A673 (cell line): ENCODE data around the gene EMP2.

Source experiments
- EZH2 ChIP-seq: fragments of 200-600 bp; sonication (generic); IDR thresholded peaks from 2 replicates; pipeline ENCODE4 v1.6.1; 2017; ENCODE audit warnings: borderline replicate concordance, low read depth, mild to moderate bottlenecking, mixed read lengths, antibody characterized with exemption, low read length; ENCODE audit not compliant: poor library complexity, severe bottlenecking
- TF ChIP-seq, protein P1 (sequence below): fragments of 300-800, 200-600 bp; sonication (generic); conservative IDR thresholded peaks from 2 replicates; pipeline ENCODE4 v1.5.1; 2017; ENCODE audit warnings: low read depth, mild to moderate bottlenecking, antibody characterized with exemption, low read length, moderate library complexity, mixed read lengths

- TF ChIP-seq, protein P1, sequence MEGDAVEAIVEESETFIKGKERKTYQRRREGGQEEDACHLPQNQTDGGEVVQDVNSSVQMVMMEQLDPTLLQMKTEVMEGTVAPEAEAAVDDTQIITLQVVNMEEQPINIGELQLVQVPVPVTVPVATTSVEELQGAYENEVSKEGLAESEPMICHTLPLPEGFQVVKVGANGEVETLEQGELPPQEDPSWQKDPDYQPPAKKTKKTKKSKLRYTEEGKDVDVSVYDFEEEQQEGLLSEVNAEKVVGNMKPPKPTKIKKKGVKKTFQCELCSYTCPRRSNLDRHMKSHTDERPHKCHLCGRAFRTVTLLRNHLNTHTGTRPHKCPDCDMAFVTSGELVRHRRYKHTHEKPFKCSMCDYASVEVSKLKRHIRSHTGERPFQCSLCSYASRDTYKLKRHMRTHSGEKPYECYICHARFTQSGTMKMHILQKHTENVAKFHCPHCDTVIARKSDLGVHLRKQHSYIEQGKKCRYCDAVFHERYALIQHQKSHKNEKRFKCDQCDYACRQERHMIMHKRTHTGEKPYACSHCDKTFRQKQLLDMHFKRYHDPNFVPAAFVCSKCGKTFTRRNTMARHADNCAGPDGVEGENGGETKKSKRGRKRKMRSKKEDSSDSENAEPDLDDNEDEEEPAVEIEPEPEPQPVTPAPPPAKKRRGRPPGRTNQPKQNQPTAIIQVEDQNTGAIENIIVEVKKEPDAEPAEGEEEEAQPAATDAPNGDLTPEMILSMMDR = no peak
- TF ChIP-seq EZH2 = no peak
These were observed 43.5 kb downstream of the EMP2 start for GRCh38 chr16:10536814-10537389.
